Fibroblast of mammary gland (primary cell): Measurements from ENCODE around the gene LAMC3.
A peak's percentile ranks its signal among the peaks of the same experiment; 100 is the strongest.

Experiments
- DNase-seq: peaks from one replicate; pipeline ENCODE4 v3.0.0-alpha.2; 2010; ENCODE audit warnings: low read depth
- H3K4me3 ChIP-seq: 2 replicates; pipeline ENCODE4 v1.5.1; 2011; ENCODE audit warnings: low read depth, mild to moderate bottlenecking, low read length, moderate library complexity; ENCODE audit not compliant: control insufficient read depth
- CTCF ChIP-seq: conservative IDR thresholded peaks from 2 replicates; pipeline ENCODE4 v1.5.1; 2011; ENCODE audit warnings: low read depth, low read length, inconsistent platforms; ENCODE audit not compliant: control insufficient read depth, insufficient read depth

LAMC3 gene

GRCh38 chr9:131126059-131126426 lies 117.1 kb downstream of the LAMC3 start:
- DNase-seq = no peak
- no peak for TF ChIP-seq CTCF
- H3K4me3 ChIP-seq = peak overlapping the region; percentile 99

DNA sequence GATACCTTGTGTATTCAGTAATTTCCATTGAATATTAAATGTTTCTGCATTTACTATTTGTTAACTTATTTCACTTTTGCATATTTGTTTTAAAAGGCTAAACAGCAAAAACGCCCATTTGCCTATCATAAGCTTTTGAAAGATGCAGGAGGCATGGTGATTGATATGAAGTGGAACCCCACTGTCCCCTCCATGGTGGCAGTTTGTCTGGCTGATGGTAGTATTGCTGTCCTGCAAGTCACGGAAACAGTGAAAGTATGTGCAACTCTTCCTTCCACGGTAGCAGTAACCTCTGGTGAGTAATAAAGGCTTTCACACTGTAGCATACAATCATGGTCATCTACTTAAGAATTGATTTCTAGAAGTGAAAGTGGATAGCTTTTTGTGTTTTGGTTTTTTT lies 120.2 kb downstream of the LAMC3 start:
- DNase-seq = no peak
- H3K4me3 ChIP-seq = no peak overlapping the region
- TF ChIP-seq CTCF = no peak

- DNase-seq = no peak
- H3K4me3 ChIP-seq = no peak overlapping the region
- TF ChIP-seq CTCF = no peak
These were observed 129.7 kb downstream of the LAMC3 start for GRCh38 chr9:131138676-131139075.

DNA sequence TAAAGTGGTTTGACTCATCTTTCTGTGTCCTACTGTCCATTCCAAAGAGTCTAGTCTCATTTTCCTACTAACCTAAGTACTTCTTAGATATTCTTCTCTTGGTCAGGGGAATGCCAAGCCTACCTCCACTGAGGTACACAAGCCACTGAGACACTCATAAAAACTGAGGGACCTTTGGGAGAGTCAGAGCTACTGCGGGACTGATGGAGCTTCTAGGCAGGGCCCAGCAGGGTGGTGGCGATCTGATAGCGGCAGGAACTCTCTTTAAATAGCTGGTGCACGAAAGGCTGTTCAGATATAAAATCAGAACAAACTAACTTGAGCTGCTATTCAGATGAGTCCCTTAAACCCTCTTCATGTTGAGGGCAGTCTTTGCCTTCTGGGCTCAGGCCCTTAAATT lies 131.1 kb downstream of the LAMC3 start:
- no peak for TF ChIP-seq CTCF
- no peak for DNase-seq

GRCh38 chr9:131140550-131140949 lies 131.6 kb downstream of the LAMC3 start:
- TF ChIP-seq CTCF = no peak
- H3K4me3 ChIP-seq = no peak overlapping the region
- DNase-seq = no peak

More for the DNA sequence above, 131.1 kb downstream of the LAMC3 start:
- H3K4me3 ChIP-seq = no peak overlapping the region

DNA sequence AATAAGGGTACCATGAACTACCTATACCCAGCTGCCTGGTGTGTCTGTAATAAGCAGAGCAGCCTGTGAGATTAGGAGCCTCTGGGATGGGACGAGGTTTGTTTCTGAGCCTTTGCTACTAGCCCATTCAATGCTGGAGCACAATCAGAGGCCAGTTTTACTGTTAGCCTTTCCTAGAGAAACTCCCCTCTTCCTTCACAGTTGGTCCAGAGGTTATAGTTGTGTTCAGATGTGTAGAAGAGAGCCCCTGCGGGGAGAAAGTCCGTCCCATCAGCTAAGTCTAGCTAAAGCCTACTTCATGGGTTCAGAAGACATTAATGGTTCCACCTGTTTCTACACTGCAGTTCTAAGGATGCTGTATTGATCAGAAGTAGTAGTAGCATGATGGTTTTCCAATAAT lies 133.2 kb downstream of the LAMC3 start:
- no peak overlapping the region for H3K4me3 ChIP-seq
- DNase-seq = no peak
- TF ChIP-seq CTCF = no peak
